SU-DHL-6 (cell line): ENCODE results near the gene SNX8.

ENCODE experiments used
- EZH2phosphoT487 ChIP-seq: fragments of 200-600 bp; sonication (generic), shearing (Covaris generic); conservative IDR thresholded peaks from 2 replicates; pipeline ENCODE4 v1.6.1; 2018; ENCODE audit warnings: mild to moderate bottlenecking, antibody characterized with exemption, low read length, moderate library complexity, mixed read lengths
- TF ChIP-seq, protein P1 (sequence below): fragments of 200-600 bp; sonication (generic); IDR thresholded peaks from one replicate; pipeline ENCODE4 v1.5.1; 2017; ENCODE audit warnings: antibody characterized with exemption, mild to moderate bottlenecking, low read length, moderate library complexity; ENCODE audit not compliant: insufficient read depth, poor library complexity, severe bottlenecking

DNA sequence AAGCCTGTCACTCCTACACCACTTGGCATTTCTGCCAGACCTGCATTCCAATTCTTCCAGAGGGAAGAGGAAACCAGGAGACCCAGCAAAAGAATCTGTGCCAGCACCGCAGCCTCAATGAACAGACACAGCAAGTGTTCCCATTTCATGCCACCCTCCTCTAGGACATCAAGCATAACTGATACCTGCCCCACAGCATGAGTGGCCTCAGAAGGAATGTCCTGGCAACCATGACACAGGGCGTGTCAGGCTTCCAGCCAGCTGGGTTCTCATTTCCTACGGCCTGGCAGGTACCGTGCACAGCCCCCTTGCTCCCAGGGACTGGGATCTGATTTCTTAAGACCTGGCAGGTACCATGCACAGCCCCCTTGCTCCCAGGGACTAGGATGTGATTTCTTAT, 89.3 kb downstream of the SNX8 start:
- TF ChIP-seq, protein P1, sequence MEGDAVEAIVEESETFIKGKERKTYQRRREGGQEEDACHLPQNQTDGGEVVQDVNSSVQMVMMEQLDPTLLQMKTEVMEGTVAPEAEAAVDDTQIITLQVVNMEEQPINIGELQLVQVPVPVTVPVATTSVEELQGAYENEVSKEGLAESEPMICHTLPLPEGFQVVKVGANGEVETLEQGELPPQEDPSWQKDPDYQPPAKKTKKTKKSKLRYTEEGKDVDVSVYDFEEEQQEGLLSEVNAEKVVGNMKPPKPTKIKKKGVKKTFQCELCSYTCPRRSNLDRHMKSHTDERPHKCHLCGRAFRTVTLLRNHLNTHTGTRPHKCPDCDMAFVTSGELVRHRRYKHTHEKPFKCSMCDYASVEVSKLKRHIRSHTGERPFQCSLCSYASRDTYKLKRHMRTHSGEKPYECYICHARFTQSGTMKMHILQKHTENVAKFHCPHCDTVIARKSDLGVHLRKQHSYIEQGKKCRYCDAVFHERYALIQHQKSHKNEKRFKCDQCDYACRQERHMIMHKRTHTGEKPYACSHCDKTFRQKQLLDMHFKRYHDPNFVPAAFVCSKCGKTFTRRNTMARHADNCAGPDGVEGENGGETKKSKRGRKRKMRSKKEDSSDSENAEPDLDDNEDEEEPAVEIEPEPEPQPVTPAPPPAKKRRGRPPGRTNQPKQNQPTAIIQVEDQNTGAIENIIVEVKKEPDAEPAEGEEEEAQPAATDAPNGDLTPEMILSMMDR, result no peak
- no peak for TF ChIP-seq EZH2phosphoT487
